ENCODE measurements around the gene NCOA7. TPM values are rescaled to one million over a fixed set of nuclear protein-coding genes. Genes with fewer than 3 reads are reported as not detected.
A peak's percentile ranks its signal among the peaks of the same experiment; 100 is the strongest.

NCOA7 gene
- total and polyA plus RNA-seq, 9 of the 15 experiments (the other 6 are each of a cell fraction or from before 2014, with no cell fraction given): 5.8 to 14.6 (median 9.3) TPM

DNA sequence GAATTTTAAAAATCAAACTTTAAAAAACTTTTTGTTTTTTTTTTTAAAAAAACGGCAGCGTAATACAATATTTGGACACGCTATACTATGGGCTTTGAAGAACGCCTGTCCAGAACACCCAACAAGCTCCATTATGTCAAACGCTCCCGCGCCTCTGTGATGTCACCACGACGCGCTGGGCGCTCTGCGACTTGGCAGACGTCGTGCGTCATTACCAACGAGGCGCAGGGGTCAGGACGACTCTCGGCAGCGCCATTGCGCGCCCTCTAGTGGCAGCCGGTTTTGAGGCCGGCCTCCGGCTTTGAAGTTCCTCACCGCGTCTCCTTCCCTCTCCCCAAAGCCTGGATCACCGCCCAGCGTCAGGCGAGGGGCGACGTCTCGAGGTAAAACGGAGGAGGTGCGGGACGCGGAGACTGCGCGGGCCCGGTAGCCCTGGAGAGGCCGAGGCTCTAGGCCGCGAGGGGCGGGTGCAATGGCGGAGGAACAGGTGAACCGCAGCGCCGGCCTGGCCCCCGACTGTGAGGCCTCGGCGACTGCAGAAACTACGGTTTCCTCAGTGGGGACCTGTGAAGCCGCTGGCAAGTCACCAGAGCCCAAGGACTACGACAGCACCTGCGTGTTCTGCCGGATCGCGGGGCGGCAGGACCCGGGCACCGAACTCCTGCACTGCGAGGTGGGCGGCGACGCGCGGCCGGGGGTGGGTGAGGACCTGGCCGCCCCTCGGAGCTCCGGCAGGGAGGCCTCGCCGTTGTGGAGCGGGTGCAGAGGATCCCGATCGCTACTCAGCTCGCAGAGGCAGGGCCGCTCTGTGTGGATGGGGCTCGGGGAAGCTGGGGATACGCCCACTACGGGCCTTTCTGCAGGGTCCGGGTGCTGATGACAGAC lies 166.0 kb downstream of the NCOA7 start, which contains the start of gene HINT3 (continued):
- TF ChIP-seq, protein P1, sequence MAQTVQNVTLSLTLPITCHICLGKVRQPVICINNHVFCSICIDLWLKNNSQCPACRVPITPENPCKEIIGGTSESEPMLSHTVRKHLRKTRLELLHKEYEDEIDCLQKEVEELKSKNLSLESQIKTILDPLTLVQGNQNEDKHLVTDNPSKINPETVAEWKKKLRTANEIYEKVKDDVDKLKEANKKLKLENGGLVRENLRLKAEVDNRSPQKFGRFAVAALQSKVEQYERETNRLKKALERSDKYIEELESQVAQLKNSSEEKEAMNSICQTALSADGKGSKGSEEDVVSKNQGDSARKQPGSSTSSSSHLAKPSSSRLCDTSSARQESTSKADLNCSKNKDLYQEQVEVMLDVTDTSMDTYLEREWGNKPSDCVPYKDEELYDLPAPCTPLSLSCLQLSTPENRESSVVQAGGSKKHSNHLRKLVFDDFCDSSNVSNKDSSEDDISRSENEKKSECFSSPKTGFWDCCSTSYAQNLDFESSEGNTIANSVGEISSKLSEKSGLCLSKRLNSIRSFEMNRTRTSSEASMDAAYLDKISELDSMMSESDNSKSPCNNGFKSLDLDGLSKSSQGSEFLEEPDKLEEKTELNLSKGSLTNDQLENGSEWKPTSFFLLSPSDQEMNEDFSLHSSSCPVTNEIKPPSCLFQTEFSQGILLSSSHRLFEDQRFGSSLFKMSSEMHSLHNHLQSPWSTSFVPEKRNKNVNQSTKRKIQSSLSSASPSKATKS (CRISPR knock-in tag; IDR thresholded peaks at IDR 0.05): no peak
- TF ChIP-seq KDM1A (IDR thresholded peaks at IDR 0.05) (0 out of 4 replicates have a peak, but pooled peaks of 1 of the 2 experiments have one; percentile 15), ZBTB17 (CRISPR knock-in tag; IDR thresholded peaks at IDR 0.05) (peak; percentile 62; the same call in 1 of the 2 replicates), KLF1 (tag; IDR thresholded peaks at IDR 0.05) (peak; percentile 52; the same call in 1 of the 2 replicates), ZFP36 (IDR thresholded peaks at IDR 0.05; ENCODE audit: low read depth, low read length, partially characterized antibody) (peak; percentile 17), ESRRA (IDR thresholded peaks at IDR 0.05; ENCODE audit: borderline replicate concordance, low read depth) (peak; percentile 88; the same call in 1 of the 2 replicates), HDAC8 (tag; IDR thresholded peaks at IDR 0.05) (0 out of 2 replicates have a peak, but pooled peaks have one; percentile 46), NR2C1 (IDR thresholded peaks at IDR 0.05) (peak; percentile 80), NR2C1 (tag; IDR thresholded peaks at IDR 0.05) (peak; percentile 79), NFRKB (IDR thresholded peaks at IDR 0.05; ENCODE audit: low read depth) (peak; percentile 84), RFX7 (CRISPR knock-in tag; IDR thresholded peaks at IDR 0.05) (no peak), ZNF146 (CRISPR knock-in tag; IDR thresholded peaks at IDR 0.05; ENCODE audit: unreplicated experiment) (no peak), XRCC4 (IDR thresholded peaks at IDR 0.05; ENCODE audit: extremely low read depth, insufficient read depth, insufficient read length) (no peak), HNRNPLL (IDR thresholded peaks at IDR 0.05; ENCODE audit: low read depth, low read length, poor library complexity, severe bottlenecking) (peak; percentile 69), LCOR (CRISPR knock-in tag; IDR thresholded peaks at IDR 0.05) (peak; percentile 91), SP1 (CRISPR knock-in tag; IDR thresholded peaks at IDR 0.05) (peak; percentile 90), RNF2 (IDR thresholded peaks at IDR 0.05) (peak; percentile 87)
- TF ChIP-seq, protein P2, sequence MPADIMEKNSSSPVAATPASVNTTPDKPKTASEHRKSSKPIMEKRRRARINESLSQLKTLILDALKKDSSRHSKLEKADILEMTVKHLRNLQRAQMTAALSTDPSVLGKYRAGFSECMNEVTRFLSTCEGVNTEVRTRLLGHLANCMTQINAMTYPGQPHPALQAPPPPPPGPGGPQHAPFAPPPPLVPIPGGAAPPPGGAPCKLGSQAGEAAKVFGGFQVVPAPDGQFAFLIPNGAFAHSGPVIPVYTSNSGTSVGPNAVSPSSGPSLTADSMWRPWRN (IDR thresholded peaks at IDR 0.05; ENCODE audit: low read depth): no peak
- TF ChIP-seq, protein P3, sequence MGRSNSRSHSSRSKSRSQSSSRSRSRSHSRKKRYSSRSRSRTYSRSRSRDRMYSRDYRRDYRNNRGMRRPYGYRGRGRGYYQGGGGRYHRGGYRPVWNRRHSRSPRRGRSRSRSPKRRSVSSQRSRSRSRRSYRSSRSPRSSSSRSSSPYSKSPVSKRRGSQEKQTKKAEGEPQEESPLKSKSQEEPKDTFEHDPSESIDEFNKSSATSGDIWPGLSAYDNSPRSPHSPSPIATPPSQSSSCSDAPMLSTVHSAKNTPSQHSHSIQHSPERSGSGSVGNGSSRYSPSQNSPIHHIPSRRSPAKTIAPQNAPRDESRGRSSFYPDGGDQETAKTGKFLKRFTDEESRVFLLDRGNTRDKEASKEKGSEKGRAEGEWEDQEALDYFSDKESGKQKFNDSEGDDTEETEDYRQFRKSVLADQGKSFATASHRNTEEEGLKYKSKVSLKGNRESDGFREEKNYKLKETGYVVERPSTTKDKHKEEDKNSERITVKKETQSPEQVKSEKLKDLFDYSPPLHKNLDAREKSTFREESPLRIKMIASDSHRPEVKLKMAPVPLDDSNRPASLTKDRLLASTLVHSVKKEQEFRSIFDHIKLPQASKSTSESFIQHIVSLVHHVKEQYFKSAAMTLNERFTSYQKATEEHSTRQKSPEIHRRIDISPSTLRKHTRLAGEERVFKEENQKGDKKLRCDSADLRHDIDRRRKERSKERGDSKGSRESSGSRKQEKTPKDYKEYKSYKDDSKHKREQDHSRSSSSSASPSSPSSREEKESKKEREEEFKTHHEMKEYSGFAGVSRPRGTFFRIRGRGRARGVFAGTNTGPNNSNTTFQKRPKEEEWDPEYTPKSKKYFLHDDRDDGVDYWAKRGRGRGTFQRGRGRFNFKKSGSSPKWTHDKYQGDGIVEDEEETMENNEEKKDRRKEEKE (IDR thresholded peaks at IDR 0.05; ENCODE audit: borderline replicate concordance in 1 of 2, control insufficient read depth in 1 of 2, low read depth in 2 of 2, low read length in 1 of 2): peak in 1 of 2 experiments; percentile 85; a peak in 1 of 4 replicates
- TF ChIP-seq, protein P4, sequence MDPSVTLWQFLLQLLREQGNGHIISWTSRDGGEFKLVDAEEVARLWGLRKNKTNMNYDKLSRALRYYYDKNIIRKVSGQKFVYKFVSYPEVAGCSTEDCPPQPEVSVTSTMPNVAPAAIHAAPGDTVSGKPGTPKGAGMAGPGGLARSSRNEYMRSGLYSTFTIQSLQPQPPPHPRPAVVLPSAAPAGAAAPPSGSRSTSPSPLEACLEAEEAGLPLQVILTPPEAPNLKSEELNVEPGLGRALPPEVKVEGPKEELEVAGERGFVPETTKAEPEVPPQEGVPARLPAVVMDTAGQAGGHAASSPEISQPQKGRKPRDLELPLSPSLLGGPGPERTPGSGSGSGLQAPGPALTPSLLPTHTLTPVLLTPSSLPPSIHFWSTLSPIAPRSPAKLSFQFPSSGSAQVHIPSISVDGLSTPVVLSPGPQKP (CRISPR knock-in tag; IDR thresholded peaks at IDR 0.05): no peak
